ENCODE results near the gene TIFAB. TPM values are rescaled to one million over a fixed set of nuclear protein-coding genes. Genes with fewer than 3 reads are reported as not detected.
"Not testable (repeated sequence)": the region's sequence is repeated elsewhere in the genome, so short reads cannot be mapped to it uniquely, and the experiment has no call there.

The TIFAB gene
- polyA plus RNA-seq (2012; ENCODE audit: missing spikeins): 0.15 TPM

GRCh38 chr5:135452321-135453030, at the start of gene TIFAB:
Gene TIFAB, minus strand, starts transcription at chr5:135452351. Its CDS starts 2,412 bp downstream, at chr5:135449939.
- FAIRE-seq: no peak
- no peak for DNase-seq (ENCODE audit: insufficient read length)
- no peak for TF ChIP-seq POLR2A (IDR thresholded peaks at IDR 0.05; ENCODE audit: low read depth, low read length)
- no peak for TF ChIP-seq TAF1 (IDR thresholded peaks at IDR 0.05; ENCODE audit: borderline replicate concordance, low read depth, low read length)
- no peak for TF ChIP-seq POLR2AphosphoS5 (IDR thresholded peaks at IDR 0.05; ENCODE audit: low read depth, low read length)

GRCh38 chr5:135498637-135498995, 46.5 kb upstream of the TIFAB start:
- no peak for TF ChIP-seq POLR2A (IDR thresholded peaks at IDR 0.05; ENCODE audit: low read depth, low read length)
- TF ChIP-seq POLR2AphosphoS5 (IDR thresholded peaks at IDR 0.05; ENCODE audit: low read depth, low read length): no peak
- no peak for TF ChIP-seq TAF1 (IDR thresholded peaks at IDR 0.05; ENCODE audit: borderline replicate concordance, low read depth, low read length)
- FAIRE-seq (no peak), DNase-seq (ENCODE audit: insufficient read length) (no peak)

GRCh38 chr5:135497971-135498636, 46.0 kb upstream of the TIFAB start:
- no peak for FAIRE-seq
- TF ChIP-seq TAF1 (IDR thresholded peaks at IDR 0.05; ENCODE audit: borderline replicate concordance, low read depth, low read length) (no peak), POLR2A (IDR thresholded peaks at IDR 0.05; ENCODE audit: low read depth, low read length) (no peak)
- DNase-seq (ENCODE audit: insufficient read length): no peak

GRCh38 chr5:135495531-135495930, 43.4 kb upstream of the TIFAB start:
- DNase-seq (ENCODE audit: insufficient read length); FAIRE-seq: not testable (repeated sequence)

GRCh38 chr5:135494196-135494595, 42.0 kb upstream of the TIFAB start:
- DNase-seq (ENCODE audit: insufficient read length) (no peak), FAIRE-seq (no peak)
- no peak for TF ChIP-seq TAF1 (IDR thresholded peaks at IDR 0.05; ENCODE audit: borderline replicate concordance, low read depth, low read length)

- TF ChIP-seq POLR2AphosphoS5 (IDR thresholded peaks at IDR 0.05; ENCODE audit: low read depth, low read length) (no peak), POLR2A (IDR thresholded peaks at IDR 0.05; ENCODE audit: low read depth, low read length) (no peak), TAF1 (IDR thresholded peaks at IDR 0.05; ENCODE audit: borderline replicate concordance, low read depth, low read length) (no peak)
- DNase-seq (ENCODE audit: insufficient read length) (no peak), FAIRE-seq (no peak)
Observed at GRCh38 chr5:135493406-135494180, 41.4 kb upstream of the TIFAB start.

- DNase-seq (ENCODE audit: insufficient read length): no peak
- FAIRE-seq: no peak
- TF ChIP-seq POLR2AphosphoS5 (IDR thresholded peaks at IDR 0.05; ENCODE audit: low read depth, low read length) (no peak), TAF1 (IDR thresholded peaks at IDR 0.05; ENCODE audit: borderline replicate concordance, low read depth, low read length) (no peak)
Observed at GRCh38 chr5:135492319-135492626, 40.1 kb upstream of the TIFAB start.

- no peak for DNase-seq (ENCODE audit: insufficient read length)
- no peak for FAIRE-seq
- no peak for TF ChIP-seq POLR2AphosphoS5 (IDR thresholded peaks at IDR 0.05; ENCODE audit: low read depth, low read length)
- TF ChIP-seq POLR2A (IDR thresholded peaks at IDR 0.05; ENCODE audit: low read depth, low read length): no peak
- no peak for TF ChIP-seq TAF1 (IDR thresholded peaks at IDR 0.05; ENCODE audit: borderline replicate concordance, low read depth, low read length)
Observed at GRCh38 chr5:135491552-135492318, 39.6 kb upstream of the TIFAB start.

GRCh38 chr5:135491038-135491551, 38.9 kb upstream of the TIFAB start:
- TF ChIP-seq POLR2AphosphoS5 (IDR thresholded peaks at IDR 0.05; ENCODE audit: low read depth, low read length) (no peak), TAF1 (IDR thresholded peaks at IDR 0.05; ENCODE audit: borderline replicate concordance, low read depth, low read length) (no peak), POLR2A (IDR thresholded peaks at IDR 0.05; ENCODE audit: low read depth, low read length) (no peak)
- DNase-seq (ENCODE audit: insufficient read length): no peak
- FAIRE-seq: no peak

- TF ChIP-seq TAF1 (IDR thresholded peaks at IDR 0.05; ENCODE audit: borderline replicate concordance, low read depth, low read length): no peak
- no peak for TF ChIP-seq POLR2A (IDR thresholded peaks at IDR 0.05; ENCODE audit: low read depth, low read length)
- TF ChIP-seq POLR2AphosphoS5 (IDR thresholded peaks at IDR 0.05; ENCODE audit: low read depth, low read length): no peak
- DNase-seq (ENCODE audit: insufficient read length) (no peak), FAIRE-seq (no peak)
Observed at GRCh38 chr5:135490245-135491037, 38.3 kb upstream of the TIFAB start.

Data from GM12892 (cell line).